NT2/D1 (cell line): ENCODE measurements around the gene GAREM1.

Experiments
- DNase-seq: peaks from one replicate; pipeline ENCODE4 v3.0.0-alpha.2; 2011; ENCODE audit warnings: low read depth, low spot score
- H3K27me3 ChIP-seq: 2 replicates; pipeline ENCODE4 v1.6.0; 2011; ENCODE audit warnings: mild to moderate bottlenecking; ENCODE audit not compliant: insufficient read length, insufficient read depth
- H3K36me3 ChIP-seq: 2 replicates; pipeline ENCODE4 v1.6.1; 2011; ENCODE audit warnings: mild to moderate bottlenecking, low read length, mixed read lengths; ENCODE audit not compliant: insufficient read depth, insufficient read length
- H3K4me1 ChIP-seq: 2 replicates; pipeline ENCODE4 v1.5.1; 2011; ENCODE audit not compliant: insufficient read depth, insufficient read length
- H3K4me3 ChIP-seq: 2 replicates; pipeline ENCODE4 v1.5.1; 2011; ENCODE audit warnings: low read depth; ENCODE audit not compliant: insufficient read length
- H3K9ac ChIP-seq: 2 replicates; pipeline ENCODE4 v1.6.0; 2011; ENCODE audit warnings: low read depth; ENCODE audit not compliant: insufficient read length
- H3K9me3 ChIP-seq: 2 replicates; pipeline ENCODE4 v1.5.1; 2011; ENCODE audit warnings: mild to moderate bottlenecking, low read length; ENCODE audit not compliant: insufficient read depth
- SUZ12 ChIP-seq: IDR thresholded peaks from 2 replicates; pipeline ENCODE4 v1.6.1; 2011; ENCODE audit not compliant: insufficient read length, insufficient read depth; ENCODE audit errors: extremely low read depth
- YY1 ChIP-seq: IDR thresholded peaks from 2 replicates; pipeline ENCODE4 v1.6.1; 2011; ENCODE audit not compliant: insufficient read length, insufficient read depth
- ZNF274 ChIP-seq: IDR thresholded peaks from 2 replicates; pipeline ENCODE4 v1.6.1; 2011; ENCODE audit warnings: mild to moderate bottlenecking, low read depth, low read length

Gene GAREM1

DNA sequence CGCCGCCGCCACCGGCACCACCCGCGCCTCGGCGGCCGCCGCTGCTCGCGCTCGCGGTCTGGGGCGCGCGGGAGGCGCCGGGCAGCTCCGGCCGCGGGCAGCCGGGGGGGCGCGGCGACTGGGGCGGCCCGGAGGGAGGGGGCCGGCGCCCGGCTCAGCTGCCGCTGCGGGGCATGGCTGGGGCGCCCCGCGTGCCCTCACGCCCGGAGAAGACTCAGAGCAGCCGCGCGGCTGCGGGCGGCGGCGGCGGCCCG, 295 bp downstream of the GAREM1 start:
- no peak for TF ChIP-seq SUZ12
- TF ChIP-seq ZNF274: no peak
- TF ChIP-seq YY1: no peak
- Histone ChIP-seq H3K4me1 (no peaks in the 10 kb centered on the region), H3K36me3 (no peaks in the 10 kb centered on the region), H3K9me3 (no peaks in the 10 kb centered on the region), H3K27me3 (peaks cover 23% of the 10 kb centered on the region), H3K9ac (peak overlapping the region; percentile 76), H3K4me3 (peak overlapping the region; percentile 72)
- no peak for DNase-seq

DNA sequence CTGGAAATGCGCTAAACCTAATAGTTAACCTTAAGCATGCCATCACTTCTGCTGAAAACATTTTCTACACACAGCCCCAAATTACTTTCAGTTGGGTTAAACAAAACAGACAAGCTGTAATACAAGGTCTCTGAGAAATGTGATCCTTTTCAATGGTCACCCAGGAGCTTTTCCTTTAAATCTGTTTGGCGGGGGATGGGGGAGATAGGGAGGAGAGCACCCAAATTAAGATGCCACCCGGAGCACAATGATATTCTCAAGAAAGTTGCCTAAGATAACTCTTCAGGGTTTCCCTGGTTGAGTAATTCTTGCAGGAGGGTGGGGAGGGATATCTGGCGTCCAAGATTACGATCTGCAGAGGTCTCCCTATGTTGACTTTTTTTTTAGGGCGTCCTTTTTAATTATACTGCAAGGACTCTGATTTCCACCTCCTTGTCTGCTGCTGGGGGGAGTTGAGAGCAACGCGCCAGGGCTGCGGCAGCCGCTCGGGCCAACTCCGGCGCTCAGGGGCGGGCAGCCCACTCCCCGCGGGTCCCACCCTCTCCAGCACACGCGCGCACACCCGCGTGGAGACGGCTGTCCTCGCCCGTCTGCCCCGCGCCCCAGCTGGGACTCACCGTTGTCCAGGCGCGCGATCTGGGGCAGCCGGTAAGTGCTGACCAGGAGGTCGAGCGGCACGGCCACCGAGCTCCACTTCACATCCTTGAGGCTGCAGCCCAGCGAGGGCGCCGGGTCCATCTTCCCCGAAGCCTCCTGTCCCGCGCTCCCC, 807 bp downstream of the GAREM1 start:
- no peak for DNase-seq
- TF ChIP-seq ZNF274: no peak
- TF ChIP-seq YY1: no peak
- no peak for TF ChIP-seq SUZ12
- peak overlapping the region; percentile 76 for H3K9ac ChIP-seq

DNA sequence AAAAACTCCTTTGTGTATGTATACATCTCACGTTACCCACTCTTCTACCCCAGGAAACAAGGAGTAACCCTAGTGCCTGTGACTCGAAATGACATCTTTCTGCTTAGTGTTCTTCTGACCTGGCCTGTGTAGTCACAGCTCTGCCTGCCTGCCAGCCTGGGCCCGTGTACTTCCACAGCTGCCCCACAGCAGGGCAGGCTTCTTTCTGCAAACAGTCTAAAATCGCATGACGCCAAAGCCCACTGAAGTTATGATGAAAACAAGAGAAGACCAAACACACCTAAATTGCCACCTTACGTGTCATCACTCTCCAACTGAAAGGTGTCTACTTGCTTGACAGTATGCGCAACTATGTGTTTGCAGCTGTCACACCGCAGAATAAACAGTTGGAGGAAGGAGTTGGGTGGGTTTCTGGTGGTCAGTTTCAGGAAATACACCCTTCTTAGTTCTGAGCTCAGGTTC, 1.5 kb downstream of the GAREM1 start:
- H3K9ac ChIP-seq: peak overlapping the region; percentile 36

More for the DNA sequence above, 807 bp downstream of the GAREM1 start:
- H3K4me3 ChIP-seq: peak overlapping the region; percentile 72
- H3K27me3 ChIP-seq: peaks cover 23% of the 10 kb centered on the region
- H3K4me1 ChIP-seq: no peaks in the 10 kb centered on the region
- H3K9me3 ChIP-seq: no peaks in the 10 kb centered on the region
- no peaks in the 10 kb centered on the region for H3K36me3 ChIP-seq

DNA sequence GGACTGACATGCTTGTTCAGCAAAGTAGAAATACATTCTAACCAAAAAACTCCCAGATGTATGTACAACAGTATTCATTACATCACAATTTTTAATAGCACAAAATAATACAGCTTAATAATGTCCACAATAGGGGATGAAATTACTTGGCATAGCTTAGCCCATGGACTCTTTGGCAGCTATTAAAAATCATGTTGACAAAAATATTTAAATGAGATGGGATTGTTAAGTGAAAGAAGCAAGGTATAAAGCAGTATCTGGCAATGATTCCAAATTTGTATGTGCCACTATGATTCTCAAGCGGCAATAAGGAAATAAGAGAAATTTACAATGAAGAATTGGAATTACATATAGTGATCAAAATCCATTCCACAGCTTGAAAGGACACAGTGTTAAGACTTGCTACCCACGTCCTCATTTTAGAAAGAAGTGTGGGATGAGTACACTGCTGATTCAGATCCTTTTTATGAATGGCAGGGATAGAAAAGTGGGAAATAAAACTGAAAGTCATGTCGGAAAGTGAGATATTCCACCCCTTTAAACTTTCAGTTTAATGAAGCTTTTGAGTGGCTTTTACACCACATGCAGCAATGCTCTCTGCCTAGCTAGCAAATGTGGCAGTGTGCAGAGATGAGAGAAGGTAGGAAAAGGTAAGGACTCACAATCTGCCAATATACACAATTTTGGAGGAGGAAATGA, 2.4 kb downstream of the GAREM1 start:
- H3K9ac ChIP-seq: no peak overlapping the region
- H3K36me3 ChIP-seq: no peaks in the 10 kb centered on the region
- H3K4me1 ChIP-seq: no peaks in the 10 kb centered on the region
- no peaks in the 10 kb centered on the region for H3K9me3 ChIP-seq
- peaks cover 23% of the 10 kb centered on the region for H3K27me3 ChIP-seq
- no peak overlapping the region for H3K4me3 ChIP-seq
- DNase-seq: no peak
- TF ChIP-seq ZNF274 (no peak), SUZ12 (no peak), YY1 (no peak)

More for the DNA sequence above, 1.5 kb downstream of the GAREM1 start:
- DNase-seq: no peak
- TF ChIP-seq YY1 (no peak), ZNF274 (no peak), SUZ12 (no peak)
- H3K36me3 ChIP-seq: no peaks in the 10 kb centered on the region
- H3K4me1 ChIP-seq: no peaks in the 10 kb centered on the region
- H3K9me3 ChIP-seq: no peaks in the 10 kb centered on the region
- peak overlapping the region; percentile 72 for H3K4me3 ChIP-seq
- peaks cover 23% of the 10 kb centered on the region for H3K27me3 ChIP-seq

DNA sequence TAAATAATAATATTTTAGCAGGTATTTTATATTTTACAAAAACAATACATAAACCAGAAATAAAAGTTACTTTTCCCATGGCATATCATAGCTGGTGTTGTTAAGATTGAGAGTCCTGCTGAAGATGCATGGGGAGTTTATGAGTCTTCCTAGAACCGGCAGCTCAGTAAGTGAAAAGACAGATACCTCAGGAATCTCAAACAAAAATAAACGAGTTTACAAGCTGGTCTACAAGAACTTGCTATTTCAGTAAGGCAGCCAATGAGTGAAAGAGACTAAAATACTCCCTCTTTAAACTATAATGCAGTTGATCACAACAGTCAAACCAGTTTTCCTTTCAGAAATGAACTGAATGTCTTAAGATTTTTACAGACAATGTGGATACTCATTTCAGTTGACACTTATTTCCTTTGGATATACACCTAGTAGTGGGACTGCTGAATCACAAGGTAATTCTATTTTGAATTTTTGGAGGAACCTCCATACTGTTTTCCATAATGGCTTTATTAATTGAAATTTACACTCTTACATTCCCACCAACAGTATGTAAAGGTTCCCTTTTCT, 8.9 kb downstream of the GAREM1 start:
- H3K4me1 ChIP-seq: no peaks in the 10 kb centered on the region
- TF ChIP-seq YY1 (no peak), ZNF274 (no peak), SUZ12 (no peak)
- no peaks in the 10 kb centered on the region for H3K36me3 ChIP-seq
- no peak overlapping the region for H3K4me3 ChIP-seq
- H3K27me3 ChIP-seq: no peaks in the 10 kb centered on the region
- no peak overlapping the region for H3K9ac ChIP-seq
- no peaks in the 10 kb centered on the region for H3K9me3 ChIP-seq
- no peak for DNase-seq

DNA sequence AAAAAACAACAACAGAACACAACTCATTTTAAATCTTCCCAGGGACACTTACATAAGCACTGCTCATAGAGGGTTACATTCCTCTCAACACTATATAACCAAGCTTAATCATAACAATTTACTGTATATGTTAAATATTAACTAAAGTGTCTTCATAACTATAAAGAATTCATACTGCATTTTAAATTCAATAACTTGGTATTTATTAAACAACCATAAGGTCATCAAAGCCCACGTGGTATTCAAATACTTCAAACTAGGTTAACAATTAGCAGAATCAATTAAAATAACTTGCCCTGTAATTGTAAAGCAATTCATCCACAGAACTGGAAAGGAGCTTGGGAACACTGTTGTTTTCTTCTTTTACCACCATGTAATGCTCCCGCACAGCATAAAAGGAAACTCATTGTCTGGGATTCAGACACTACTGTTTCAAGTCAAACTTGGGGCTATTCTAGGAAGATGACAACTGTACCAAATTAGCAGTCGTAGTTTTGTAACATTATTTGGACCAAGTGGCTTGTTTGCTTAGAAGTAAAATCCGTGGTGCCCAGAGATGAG, 10.4 kb downstream of the GAREM1 start:
- no peak for DNase-seq
- Histone ChIP-seq H3K4me3 (no peak overlapping the region), H3K36me3 (no peaks in the 10 kb centered on the region), H3K27me3 (no peaks in the 10 kb centered on the region), H3K4me1 (no peaks in the 10 kb centered on the region), H3K9me3 (no peaks in the 10 kb centered on the region), H3K9ac (no peak overlapping the region)
- TF ChIP-seq ZNF274 (no peak), YY1 (no peak), SUZ12 (no peak)
